GM12874 (cell line): ENCODE measurements around the gene RNF31.

Experiments
- TF ChIP-seq, protein P1 (sequence below): IDR thresholded peaks from 2 replicates; pipeline ENCODE4 v1.5.1; 2011; ENCODE audit warnings: low read depth, mild to moderate bottlenecking, control low read depth, low read length, moderate library complexity; ENCODE audit not compliant: insufficient read depth

The RNF31 gene

GRCh38 chr14:24137529-24138395 lies 9.5 kb upstream of the RNF31 start:
- TF ChIP-seq, protein P1, sequence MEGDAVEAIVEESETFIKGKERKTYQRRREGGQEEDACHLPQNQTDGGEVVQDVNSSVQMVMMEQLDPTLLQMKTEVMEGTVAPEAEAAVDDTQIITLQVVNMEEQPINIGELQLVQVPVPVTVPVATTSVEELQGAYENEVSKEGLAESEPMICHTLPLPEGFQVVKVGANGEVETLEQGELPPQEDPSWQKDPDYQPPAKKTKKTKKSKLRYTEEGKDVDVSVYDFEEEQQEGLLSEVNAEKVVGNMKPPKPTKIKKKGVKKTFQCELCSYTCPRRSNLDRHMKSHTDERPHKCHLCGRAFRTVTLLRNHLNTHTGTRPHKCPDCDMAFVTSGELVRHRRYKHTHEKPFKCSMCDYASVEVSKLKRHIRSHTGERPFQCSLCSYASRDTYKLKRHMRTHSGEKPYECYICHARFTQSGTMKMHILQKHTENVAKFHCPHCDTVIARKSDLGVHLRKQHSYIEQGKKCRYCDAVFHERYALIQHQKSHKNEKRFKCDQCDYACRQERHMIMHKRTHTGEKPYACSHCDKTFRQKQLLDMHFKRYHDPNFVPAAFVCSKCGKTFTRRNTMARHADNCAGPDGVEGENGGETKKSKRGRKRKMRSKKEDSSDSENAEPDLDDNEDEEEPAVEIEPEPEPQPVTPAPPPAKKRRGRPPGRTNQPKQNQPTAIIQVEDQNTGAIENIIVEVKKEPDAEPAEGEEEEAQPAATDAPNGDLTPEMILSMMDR, result no peak

- TF ChIP-seq, protein P1, result no peak
Measured at GRCh38 chr14:24138396-24139271, 8.7 kb upstream of the RNF31 start.

DNA sequence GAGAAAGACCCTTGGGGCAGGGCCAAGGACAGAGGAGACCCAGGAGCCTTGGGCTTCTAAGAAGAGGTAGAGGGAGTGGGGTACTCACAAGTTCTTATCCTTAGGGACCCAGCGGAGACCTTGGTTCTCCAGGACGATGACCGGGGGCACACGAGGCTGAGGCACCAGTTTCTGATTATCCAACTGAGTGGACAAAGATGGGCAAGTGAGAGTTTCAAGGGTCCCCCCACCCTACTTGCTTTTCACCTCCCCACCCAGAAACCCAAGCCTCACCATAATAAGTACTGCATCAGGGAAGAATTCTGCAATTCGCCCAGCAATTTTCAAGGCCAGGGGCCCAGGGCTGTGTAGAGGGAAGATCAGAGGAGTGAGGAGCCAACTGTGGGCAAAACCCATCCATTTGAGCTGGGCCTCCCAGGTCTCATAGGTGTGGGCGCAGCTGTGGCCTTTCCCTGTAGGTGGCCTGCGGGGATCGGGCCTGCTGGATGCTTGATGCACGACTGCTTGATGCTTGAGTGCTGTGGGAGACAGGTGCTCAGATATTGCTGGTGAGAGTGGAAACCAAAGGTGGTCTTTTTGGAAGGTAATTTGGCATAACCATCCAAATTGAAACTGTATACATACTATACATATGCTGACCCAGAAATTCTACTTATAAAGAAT lies 7.9 kb upstream of the RNF31 start:
- TF ChIP-seq, protein P1, result no peak

DNA sequence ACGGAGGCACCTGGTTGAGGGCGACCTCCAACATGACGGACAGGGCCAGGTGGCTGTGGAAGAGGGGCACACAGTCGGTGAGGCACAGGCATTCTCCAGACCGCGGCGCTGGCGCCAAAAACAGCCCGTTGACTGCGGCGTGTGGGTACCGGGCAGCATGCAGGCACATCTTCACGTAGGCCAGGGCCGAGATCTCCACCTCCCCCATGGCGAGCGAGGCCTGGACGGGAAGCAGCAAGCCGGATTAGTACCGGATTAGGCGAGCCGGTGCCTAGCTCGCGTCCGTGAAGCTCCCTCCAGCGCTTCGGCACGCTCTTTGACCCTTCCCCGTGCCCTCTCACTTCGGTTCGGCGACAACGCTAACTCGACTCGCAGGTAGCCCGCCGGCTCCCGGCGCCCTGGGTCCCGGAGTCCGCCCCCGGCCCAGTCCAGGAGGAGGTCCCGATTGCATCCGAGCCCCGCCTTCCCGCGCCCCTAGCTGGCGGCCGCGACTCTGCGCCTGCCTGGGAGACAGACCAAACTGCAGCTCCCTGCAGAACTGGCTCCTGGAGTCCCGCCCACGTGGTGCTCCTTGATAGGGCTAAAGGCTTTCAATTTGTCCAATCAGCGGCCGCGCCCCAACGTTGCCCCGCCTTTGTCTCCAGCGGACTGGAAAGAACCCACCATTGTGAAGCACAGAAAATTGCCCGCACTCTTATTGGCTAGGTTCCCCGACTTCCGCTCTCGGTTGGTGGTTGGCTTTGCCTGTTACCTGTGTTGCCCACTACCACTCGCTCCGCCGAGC lies 6.0 kb upstream of the RNF31 start, which contains the start of gene EMC9:
Gene EMC9 (minus strand): TSS at position 495 of the 784 bp plus-strand sequence. CDS start 287 bp downstream, at position 208.
- TF ChIP-seq, protein P1, result peak; percentile 33; the same call in 1 of the 2 replicates

GRCh38 chr14:24143511-24143910 lies 3.8 kb upstream of the RNF31 start:
- TF ChIP-seq, protein P1, result no peak

DNA sequence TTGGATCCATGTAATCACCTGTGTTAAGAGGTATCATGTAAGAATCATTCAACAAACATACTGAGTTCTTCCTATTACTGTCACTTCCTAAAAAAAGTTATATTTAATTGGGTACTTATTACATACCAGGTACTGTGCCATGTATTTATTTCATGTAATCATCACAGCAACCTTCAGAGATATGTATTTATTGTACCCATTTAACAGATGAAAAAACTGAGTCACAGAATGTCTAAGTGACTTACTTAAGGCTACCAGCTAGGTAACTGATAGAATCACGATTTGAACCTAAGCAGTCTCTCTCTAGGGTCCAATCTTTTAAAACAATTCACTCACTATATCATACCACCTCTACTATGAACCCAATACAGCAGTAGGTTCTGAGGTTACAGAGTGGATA lies 2.8 kb upstream of the RNF31 start:
- TF ChIP-seq, protein P1, result no peak
